ENCODE data around the gene CIC.

DNA sequence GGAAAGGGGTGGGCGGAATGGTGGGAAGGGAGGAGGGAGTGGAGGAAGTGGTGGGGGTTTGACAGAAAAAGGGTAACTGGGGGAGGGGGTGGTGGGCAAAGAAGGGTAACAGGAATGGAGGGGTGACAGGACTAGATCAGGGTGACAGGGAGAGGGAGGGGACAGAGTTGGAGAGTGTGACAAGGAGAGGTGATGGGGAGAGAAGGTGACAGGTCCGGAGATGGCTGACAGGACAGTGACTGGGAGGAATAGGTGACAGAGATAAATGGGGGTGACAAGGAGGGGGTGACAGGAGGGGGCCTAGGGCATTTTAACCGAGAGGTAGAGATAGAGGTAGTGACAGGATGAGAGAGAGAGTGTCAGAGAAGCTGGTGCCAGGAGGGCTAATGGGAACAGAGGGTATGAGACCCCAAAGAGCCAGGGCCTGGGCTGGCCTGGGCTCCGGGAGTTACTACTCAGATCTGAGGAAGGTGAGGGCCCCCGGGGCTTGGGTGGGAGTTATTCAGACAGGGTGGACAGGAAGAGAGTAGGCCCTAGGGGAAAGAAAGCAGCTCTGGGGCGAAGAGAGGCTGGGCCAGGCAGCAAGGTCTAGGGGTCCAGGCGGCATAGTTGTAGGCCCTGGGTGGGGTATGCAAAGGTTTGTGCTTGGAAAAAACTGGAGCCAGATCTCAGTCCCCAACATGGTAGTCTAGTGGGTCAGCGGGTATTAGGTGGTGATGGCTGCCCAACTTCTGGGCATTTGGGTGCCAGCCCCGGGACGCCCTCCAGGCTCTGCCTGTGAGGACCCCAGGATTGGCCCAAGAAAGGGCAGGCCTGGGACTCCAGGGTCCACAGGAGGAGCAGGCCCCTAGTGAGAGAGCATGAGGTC is 660 bp downstream of the CIC start:
- TF ChIP-seq, protein P1, sequence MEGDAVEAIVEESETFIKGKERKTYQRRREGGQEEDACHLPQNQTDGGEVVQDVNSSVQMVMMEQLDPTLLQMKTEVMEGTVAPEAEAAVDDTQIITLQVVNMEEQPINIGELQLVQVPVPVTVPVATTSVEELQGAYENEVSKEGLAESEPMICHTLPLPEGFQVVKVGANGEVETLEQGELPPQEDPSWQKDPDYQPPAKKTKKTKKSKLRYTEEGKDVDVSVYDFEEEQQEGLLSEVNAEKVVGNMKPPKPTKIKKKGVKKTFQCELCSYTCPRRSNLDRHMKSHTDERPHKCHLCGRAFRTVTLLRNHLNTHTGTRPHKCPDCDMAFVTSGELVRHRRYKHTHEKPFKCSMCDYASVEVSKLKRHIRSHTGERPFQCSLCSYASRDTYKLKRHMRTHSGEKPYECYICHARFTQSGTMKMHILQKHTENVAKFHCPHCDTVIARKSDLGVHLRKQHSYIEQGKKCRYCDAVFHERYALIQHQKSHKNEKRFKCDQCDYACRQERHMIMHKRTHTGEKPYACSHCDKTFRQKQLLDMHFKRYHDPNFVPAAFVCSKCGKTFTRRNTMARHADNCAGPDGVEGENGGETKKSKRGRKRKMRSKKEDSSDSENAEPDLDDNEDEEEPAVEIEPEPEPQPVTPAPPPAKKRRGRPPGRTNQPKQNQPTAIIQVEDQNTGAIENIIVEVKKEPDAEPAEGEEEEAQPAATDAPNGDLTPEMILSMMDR (IDR thresholded peaks at IDR 0.05) = no peak
- no peak for TF ChIP-seq POLR2A (IDR thresholded peaks at IDR 0.05)
